SU-DHL-6 (cell line): ENCODE data around the gene SNHG17.

Experiments
- H2AFZ ChIP-seq: fragments of 200-600 bp; sonication (generic); 2 replicates; pipeline ENCODE4 v1.6.1; 2014; ENCODE audit warnings: low read depth, mild to moderate bottlenecking, moderate library complexity, mixed read lengths, antibody characterized with exemption, low read length; ENCODE audit not compliant: severe bottlenecking
- H3F3A ChIP-seq: fragments of 200-600 bp; shearing (Covaris generic); 2 replicates; pipeline ENCODE4 v1.6.0; 2016; ENCODE audit warnings: antibody characterized with exemption, mild to moderate bottlenecking; ENCODE audit not compliant: insufficient read depth
- H3K27ac ChIP-seq: fragments of 200-600 bp; sonication (generic); 2 replicates; pipeline ENCODE4 v1.5.1; 2016; ENCODE audit warnings: low read depth, mild to moderate bottlenecking, low read length, moderate library complexity, mixed read lengths
- H3K27me3 ChIP-seq: fragments of 200-600 bp; sonication (generic), shearing (Covaris generic); 2 replicates; pipeline ENCODE4 v1.6.0; 2014; ENCODE audit warnings: mild to moderate bottlenecking, low read length
- H3K36me3 ChIP-seq: fragments of 200-600 bp; sonication (generic); 2 replicates; pipeline ENCODE4 v1.6.1; 2014; ENCODE audit warnings: mild to moderate bottlenecking, low read length, mixed read lengths
- H3K4me2 ChIP-seq: fragments of 300-600, 200-600 bp; shearing (Covaris generic), sonication (generic); 2 replicates; pipeline ENCODE4 v1.6.0; 2014; ENCODE audit warnings: low read length, low read depth, mild to moderate bottlenecking; ENCODE audit not compliant: poor library complexity, severe bottlenecking
- H3K4me3 ChIP-seq: fragments of 200-600 bp; sonication (generic); 2 replicates; pipeline ENCODE4 v1.5.1; 2014; ENCODE audit warnings: antibody characterized with exemption, low read length, mild to moderate bottlenecking, mixed read lengths; ENCODE audit not compliant: insufficient read depth, poor library complexity, severe bottlenecking
- H3K79me2 ChIP-seq: fragments of 200-600 bp; sonication (generic); 2 replicates; pipeline ENCODE4 v1.6.1; 2014; ENCODE audit warnings: mild to moderate bottlenecking, low read length, moderate library complexity; ENCODE audit not compliant: insufficient read depth
- H3K9ac ChIP-seq: fragments of 200-600 bp; sonication (generic); 2 replicates; pipeline ENCODE4 v1.7.0; 2014; ENCODE audit warnings: mild to moderate bottlenecking, low read length
- H3K9me2 ChIP-seq: fragments of 200-600 bp; sonication (generic); replicated peaks from 2 replicates; pipeline ENCODE4 v1.6.1; 2014; ENCODE audit warnings: low read length; ENCODE audit not compliant: insufficient read depth
- H3K9me3 ChIP-seq: fragments of 200-600 bp; sonication (generic); 2 replicates; pipeline ENCODE4 v1.6.1; 2014; ENCODE audit warnings: low read length, mixed read lengths; ENCODE audit not compliant: insufficient read depth
- H4K20me1 ChIP-seq: fragments of 200-600 bp; sonication (generic); 2 replicates; pipeline ENCODE4 v1.6.1; 2014; ENCODE audit warnings: low read depth, mild to moderate bottlenecking, antibody characterized with exemption, low read length, moderate library complexity, mixed read lengths
- CTCF ChIP-seq: fragments of 200-600 bp; sonication (generic); IDR thresholded peaks from one replicate; pipeline ENCODE4 v1.5.1; 2017; ENCODE audit warnings: antibody characterized with exemption, mild to moderate bottlenecking, low read length, moderate library complexity; ENCODE audit not compliant: insufficient read depth, poor library complexity, severe bottlenecking
- EZH2phosphoT487 ChIP-seq: fragments of 200-600 bp; sonication (generic), shearing (Covaris generic); conservative IDR thresholded peaks from 2 replicates; pipeline ENCODE4 v1.6.1; 2018; ENCODE audit warnings: mild to moderate bottlenecking, antibody characterized with exemption, low read length, moderate library complexity, mixed read lengths

SNHG17 gene

GRCh38 chr20:38453941-38454340, 18.8 kb upstream of the SNHG17 start:
- Histone ChIP-seq H3K79me2 (no peaks in the 10 kb centered on the region), H3K4me3 (no peak overlapping the region), H4K20me1 (no peaks in the 10 kb centered on the region), H2AFZ (no peak overlapping the region), H3K9ac (no peak overlapping the region), H3F3A (no peaks in the 10 kb centered on the region), H3K4me2 (no peak overlapping the region), H3K27ac (no peak overlapping the region), H3K9me2 (no peaks in the 10 kb centered on the region), H3K27me3 (no peaks in the 10 kb centered on the region), H3K36me3 (no peaks in the 10 kb centered on the region), H3K9me3 (no peaks in the 10 kb centered on the region)
- TF ChIP-seq CTCF (no peak), EZH2phosphoT487 (no peak)

GRCh38 chr20:38452880-38453624, 17.9 kb upstream of the SNHG17 start:
- Histone ChIP-seq H3K27me3 (no peaks in the 10 kb centered on the region), H3K27ac (no peak overlapping the region), H3K9me3 (no peaks in the 10 kb centered on the region), H3K79me2 (no peaks in the 10 kb centered on the region), H4K20me1 (no peaks in the 10 kb centered on the region), H3K36me3 (no peaks in the 10 kb centered on the region), H2AFZ (no peak overlapping the region), H3K4me3 (no peak overlapping the region), H3K9ac (no peak overlapping the region), H3F3A (no peaks in the 10 kb centered on the region), H3K9me2 (no peaks in the 10 kb centered on the region), H3K4me2 (no peak overlapping the region)
- TF ChIP-seq CTCF (no peak), EZH2phosphoT487 (no peak)

GRCh38 chr20:38450412-38450975, 15.4 kb upstream of the SNHG17 start:
- H3K27ac ChIP-seq: no peak overlapping the region
- TF ChIP-seq CTCF (no peak), EZH2phosphoT487 (no peak)
- H3K79me2 ChIP-seq: peaks cover 7% of the 10 kb centered on the region; the same call in 1 of the 2 replicates

More at GRCh38 chr20:38450412-38450975, 15.4 kb upstream of the SNHG17 start:
- Histone ChIP-seq H3K36me3 (no peaks in the 10 kb centered on the region), H3K27me3 (no peaks in the 10 kb centered on the region), H3K9me3 (no peaks in the 10 kb centered on the region), H3K9ac (no peak overlapping the region), H3K4me3 (no peak overlapping the region), H3K4me2 (no peak overlapping the region), H2AFZ (no peak overlapping the region), H4K20me1 (no peaks in the 10 kb centered on the region), H3K9me2 (no peaks in the 10 kb centered on the region), H3F3A (no peaks in the 10 kb centered on the region)
